Activated naive CD4-positive, alpha-beta T cell (primary cell): ENCODE measurements around the gene ZNF212.
A peak's percentile ranks its signal among the peaks of the same experiment; 100 is the strongest.
"Not testable (repeated sequence)": the region's sequence is repeated elsewhere in the genome, so short reads cannot be mapped to it uniquely, and the experiment has no call there.

Source experiments
- DNase-seq, 4 experiments: peaks; one replicate each; lab custom pipeline; 2025; lab: John Stamatoyannopoulos, UW

ZNF212 gene

GRCh38 chr7:149253665-149254064, 14.2 kb downstream of the ZNF212 start:
- DNase-seq = no peak

- no peak for DNase-seq
Measured at GRCh38 chr7:149254181-149254858, 14.9 kb downstream of the ZNF212 start.

GRCh38 chr7:149255174-149255573, 15.7 kb downstream of the ZNF212 start:
- DNase-seq = no peak

- DNase-seq = no peak
Measured at GRCh38 chr7:149256568-149256967, 17.1 kb downstream of the ZNF212 start.

- DNase-seq = no peak
Measured at GRCh38 chr7:149257146-149257545, 17.7 kb downstream of the ZNF212 start.

- no peak for DNase-seq
Measured at GRCh38 chr7:149261316-149261828, 21.9 kb downstream of the ZNF212 start.

GRCh38 chr7:149261829-149262617, 22.6 kb downstream of the ZNF212 start, which contains the start of gene ZNF783:
TSS of gene ZNF783 (plus strand) at chr7:149262196. CDS start at chr7:149262334, 138 bp downstream.
- peak; percentile 63 to 85 (median 72) for DNase-seq

- DNase-seq = no peak
Measured at GRCh38 chr7:149266451-149266850, 27.0 kb downstream of the ZNF212 start.

GRCh38 chr7:149267733-149268132, 28.3 kb downstream of the ZNF212 start:
- no peak for DNase-seq

GRCh38 chr7:149274424-149274823, 35.0 kb downstream of the ZNF212 start:
- DNase-seq = not testable (repeated sequence)

- no peak for DNase-seq
Measured at GRCh38 chr7:149277871-149278270, 38.4 kb downstream of the ZNF212 start.

- no peak for DNase-seq
Measured at GRCh38 chr7:149278396-149278795, 38.9 kb downstream of the ZNF212 start.

GRCh38 chr7:149279111-149279743, 39.8 kb downstream of the ZNF212 start:
- no peak for DNase-seq

- DNase-seq = no peak
Measured at GRCh38 chr7:149280151-149280550, 40.7 kb downstream of the ZNF212 start.

GRCh38 chr7:149280661-149281507, 41.4 kb downstream of the ZNF212 start:
- DNase-seq = no peak

GRCh38 chr7:149281508-149282330, 42.3 kb downstream of the ZNF212 start:
- DNase-seq = no peak

- DNase-seq = no peak
Measured at GRCh38 chr7:149282331-149282655, 42.8 kb downstream of the ZNF212 start.

- no peak for DNase-seq
Measured at GRCh38 chr7:149283321-149283720, 43.9 kb downstream of the ZNF212 start.

- peak in 2 of 4 experiments; percentile 35 to 47 for DNase-seq
Measured at GRCh38 chr7:149284343-149284742, 44.9 kb downstream of the ZNF212 start.

GRCh38 chr7:149284850-149285585, 45.6 kb downstream of the ZNF212 start:
- DNase-seq = peak; percentile 89 to 98 (median 95)
